CD4-positive, alpha-beta T cell treated with Interleukin-10 for 1 hour (primary cell): ENCODE data around the gene CTU1.

Experiments used
- DNase-seq: peaks from one replicate; pipeline ENCODE4 v3.0.0-alpha.2; 2020

The CTU1 gene

GRCh38 chr19:51102991-51103390, 5.2 kb downstream of the CTU1 start:
- no peak for DNase-seq

- no peak for DNase-seq
These were observed 6.9 kb downstream of the CTU1 start for GRCh38 chr19:51101171-51101865.

- no peak for DNase-seq
These were observed 7.6 kb downstream of the CTU1 start for GRCh38 chr19:51100601-51101000.

GRCh38 chr19:51099047-51099382, 9.2 kb downstream of the CTU1 start:
- no peak for DNase-seq

- peak; percentile 42 for DNase-seq
These were observed 9.7 kb downstream of the CTU1 start for GRCh38 chr19:51098365-51099046.

GRCh38 chr19:51097796-51098195, 10.4 kb downstream of the CTU1 start:
- DNase-seq = no peak

GRCh38 chr19:51097166-51097738, 11.0 kb downstream of the CTU1 start:
- DNase-seq = peak; percentile 69

GRCh38 chr19:51096473-51097165, 11.6 kb downstream of the CTU1 start:
- DNase-seq = peak; percentile 3

- peak; percentile 28 for DNase-seq
These were observed 13.4 kb downstream of the CTU1 start for GRCh38 chr19:51094696-51095279.

GRCh38 chr19:51093510-51094345, 14.5 kb downstream of the CTU1 start:
- no peak for DNase-seq

GRCh38 chr19:51093101-51093500, 15.1 kb downstream of the CTU1 start:
- DNase-seq = no peak

- no peak for DNase-seq
These were observed 16.0 kb downstream of the CTU1 start for GRCh38 chr19:51091895-51092873.

GRCh38 chr19:51091126-51091525, 17.1 kb downstream of the CTU1 start:
- DNase-seq = no peak

GRCh38 chr19:51090471-51090870, 17.7 kb downstream of the CTU1 start:
- no peak for DNase-seq

- DNase-seq = no peak
These were observed 18.4 kb downstream of the CTU1 start for GRCh38 chr19:51089786-51090185.

GRCh38 chr19:51086153-51086850, 21.9 kb downstream of the CTU1 start:
- no peak for DNase-seq

GRCh38 chr19:51084505-51084904, 23.7 kb downstream of the CTU1 start:
- no peak for DNase-seq

- DNase-seq = no peak
These were observed 24.4 kb downstream of the CTU1 start for GRCh38 chr19:51083783-51084182.

- no peak for DNase-seq
These were observed 25.0 kb downstream of the CTU1 start for GRCh38 chr19:51083181-51083580.

- no peak for DNase-seq
These were observed 25.6 kb downstream of the CTU1 start, which contains the start of gene KLK14 for GRCh38 chr19:51082611-51083010. TSS of gene KLK14 (minus strand) at chr19:51082887. CDS start at chr19:51082614, 273 bp downstream.
